ENCODE data around the gene PIP5K1B. TPM values are rescaled to one million over a fixed set of nuclear protein-coding genes. Genes with fewer than 3 reads are reported as not detected.

The PIP5K1B gene
- total RNA-seq, 1 experiment from 2014 or later, result 9.0 TPM

GRCh38 chr9:68834931-68835520 lies 130.0 kb downstream of the PIP5K1B start:
- H3K36me3 Mint-ChIP-seq (ENCODE audit: insufficient read depth, unreplicated experiment), result no peaks in the 10 kb centered on the region
- BruUV-seq (replicated peaks), result no TSS peak
- no peak overlapping the region for H3K4me3 Mint-ChIP-seq (ENCODE audit: low read depth, unreplicated experiment)
- intact Hi-C loops (cut with micrococcal nuclease; ENCODE audit: unreplicated experiment), result no loop called here
- CTCF ChIA-PET, result no interaction called here
- peaks cover 10% of the 10 kb centered on the region for H3K27me3 Mint-ChIP-seq (ENCODE audit: unreplicated experiment)
- no peak for DNase-seq
- H3K4me1 Mint-ChIP-seq (ENCODE audit: low read depth, unreplicated experiment), result no peaks in the 10 kb centered on the region
- no peak overlapping the region for H3K27ac Mint-ChIP-seq (ENCODE audit: unreplicated experiment)
- no peak for TF ChIP-seq CTCF (IDR thresholded peaks at IDR 0.05; ENCODE audit: unreplicated experiment)
- H3K9me3 Mint-ChIP-seq (ENCODE audit: low read depth, unreplicated experiment), result peaks cover 2% of the 10 kb centered on the region

- BruUV-seq (replicated peaks), result no TSS peak
- Mint-ChIP-seq H3K36me3 (ENCODE audit: insufficient read depth, unreplicated experiment) (no peaks in the 10 kb centered on the region), H3K27ac (ENCODE audit: unreplicated experiment) (no peak overlapping the region), H3K4me3 (ENCODE audit: low read depth, unreplicated experiment) (no peak overlapping the region), H3K4me1 (ENCODE audit: low read depth, unreplicated experiment) (no peaks in the 10 kb centered on the region), H3K27me3 (ENCODE audit: unreplicated experiment) (peaks cover 10% of the 10 kb centered on the region), H3K9me3 (ENCODE audit: low read depth, unreplicated experiment) (peaks cover 2% of the 10 kb centered on the region)
- no peak for DNase-seq
- intact Hi-C loops (cut with micrococcal nuclease; ENCODE audit: unreplicated experiment), result no loop called here
- no peak for TF ChIP-seq CTCF (IDR thresholded peaks at IDR 0.05; ENCODE audit: unreplicated experiment)
- CTCF ChIA-PET, result no interaction called here
These were observed 131.7 kb downstream of the PIP5K1B start for GRCh38 chr9:68836788-68837187.

- intact Hi-C loops (cut with micrococcal nuclease; ENCODE audit: unreplicated experiment), result no loop called here
- CTCF ChIA-PET, result no interaction called here
- Mint-ChIP-seq H3K4me3 (ENCODE audit: low read depth, unreplicated experiment) (no peak overlapping the region), H3K27me3 (ENCODE audit: unreplicated experiment) (peaks cover 8% of the 10 kb centered on the region), H3K27ac (ENCODE audit: unreplicated experiment) (no peak overlapping the region), H3K9me3 (ENCODE audit: low read depth, unreplicated experiment) (peaks cover 2% of the 10 kb centered on the region), H3K4me1 (ENCODE audit: low read depth, unreplicated experiment) (no peaks in the 10 kb centered on the region), H3K36me3 (ENCODE audit: insufficient read depth, unreplicated experiment) (no peaks in the 10 kb centered on the region)
- no peak for TF ChIP-seq CTCF (IDR thresholded peaks at IDR 0.05; ENCODE audit: unreplicated experiment)
- no peak for DNase-seq
- no TSS peak for BruUV-seq (replicated peaks)
These were observed 133.2 kb downstream of the PIP5K1B start for GRCh38 chr9:68838245-68838644.

- DNase-seq, result no peak
- Mint-ChIP-seq H3K27me3 (ENCODE audit: unreplicated experiment) (no peaks in the 10 kb centered on the region), H3K4me3 (ENCODE audit: low read depth, unreplicated experiment) (no peak overlapping the region), H3K4me1 (ENCODE audit: low read depth, unreplicated experiment) (no peaks in the 10 kb centered on the region), H3K36me3 (ENCODE audit: insufficient read depth, unreplicated experiment) (no peaks in the 10 kb centered on the region), H3K9me3 (ENCODE audit: low read depth, unreplicated experiment) (no peaks in the 10 kb centered on the region), H3K27ac (ENCODE audit: unreplicated experiment) (no peak overlapping the region)
- CTCF ChIA-PET, result no interaction called here
- intact Hi-C loops (cut with micrococcal nuclease; ENCODE audit: unreplicated experiment), result loop anchor here (10.0 kb wide), 1 partner anchor 257 kb away; no protein-coding TSS in a partner anchor
- no peak for TF ChIP-seq CTCF (IDR thresholded peaks at IDR 0.05; ENCODE audit: unreplicated experiment)
- no TSS peak for BruUV-seq (replicated peaks)
These were observed 136.4 kb downstream of the PIP5K1B start for GRCh38 chr9:68841276-68842052.

Measured in Calu3 (cell line).